Measurements from ENCODE around the gene SMCO3.

The SMCO3 gene

GRCh38 chr12:14771651-14772137 lies 42.3 kb downstream of the SMCO3 start:
- H3K4me3 ChIP-seq (ENCODE audit: low read depth, low read length) = no peak overlapping the region

GRCh38 chr12:14770496-14771461 lies 43.2 kb downstream of the SMCO3 start:
- peak overlapping the region; percentile 81 for H3K4me3 ChIP-seq (ENCODE audit: low read depth, low read length)
- TF ChIP-seq CTCF (IDR thresholded peaks at IDR 0.05; ENCODE audit: borderline replicate concordance, insufficient read depth, low read depth, low read length) = no peak

More at GRCh38 chr12:14771651-14772137, 42.3 kb downstream of the SMCO3 start:
- TF ChIP-seq CTCF (IDR thresholded peaks at IDR 0.05; ENCODE audit: borderline replicate concordance, insufficient read depth, low read depth, low read length) = no peak

GRCh38 chr12:14769969-14770495 lies 44.0 kb downstream of the SMCO3 start:
- H3K4me3 ChIP-seq (ENCODE audit: low read depth, low read length) = peak overlapping the region; percentile 81
- TF ChIP-seq CTCF (IDR thresholded peaks at IDR 0.05; ENCODE audit: borderline replicate concordance, insufficient read depth, low read depth, low read length) = peak; percentile 86

- H3K4me3 ChIP-seq (ENCODE audit: low read depth, low read length) = peak overlapping the region; percentile 81
- TF ChIP-seq CTCF (IDR thresholded peaks at IDR 0.05; ENCODE audit: borderline replicate concordance, insufficient read depth, low read depth, low read length) = 0 out of 2 replicates have a peak, but pooled peaks have one; percentile 30
Measured at GRCh38 chr12:14769466-14769968, 44.5 kb downstream of the SMCO3 start.

- peak overlapping the region; percentile 81 for H3K4me3 ChIP-seq (ENCODE audit: low read depth, low read length)
- no peak for TF ChIP-seq CTCF (IDR thresholded peaks at IDR 0.05; ENCODE audit: borderline replicate concordance, insufficient read depth, low read depth, low read length)
Measured at GRCh38 chr12:14768823-14769405, 45.1 kb downstream of the SMCO3 start.

- TF ChIP-seq CTCF (IDR thresholded peaks at IDR 0.05; ENCODE audit: borderline replicate concordance, insufficient read depth, low read depth, low read length) = no peak
- no peak overlapping the region for H3K4me3 ChIP-seq (ENCODE audit: low read depth, low read length)
Measured at GRCh38 chr12:14767617-14768016, 46.4 kb downstream of the SMCO3 start.

Data from GM12875 (cell line).